Neural cell (in vitro differentiated cells): ENCODE data around the gene UQCR11. TPM values are rescaled to one million over a fixed set of nuclear protein-coding genes. Genes with fewer than 3 reads are reported as not detected.

Source experiments
- H2AFZ ChIP-seq: fragments of 200-600, 300-800 bp; sonication (generic), shearing (Covaris generic); 2 replicates; pipeline ENCODE4 v1.6.0; 2014; ENCODE audit warnings: low read depth, mild to moderate bottlenecking, antibody characterized with exemption, low read length, moderate library complexity
- H3F3A ChIP-seq: fragments of 200-600 bp; shearing (Covaris generic); 2 replicates; pipeline ENCODE4 v1.6.1; 2016; ENCODE audit warnings: mild to moderate bottlenecking, moderate library complexity, mixed read lengths, antibody characterized with exemption, low read length; ENCODE audit not compliant: insufficient read depth, poor library complexity, severe bottlenecking
- H3K27ac ChIP-seq: fragments of 200-600, 300-800 bp; sonication (generic), shearing (Covaris generic); 2 replicates; pipeline ENCODE4 v1.5.1; 2014; ENCODE audit warnings: mild to moderate bottlenecking, low read length, moderate library complexity
- H3K27me3 ChIP-seq: fragments of 300-800, 200-600 bp; sonication (generic), shearing (Covaris generic); 2 replicates; pipeline ENCODE4 v1.6.0; 2014; ENCODE audit warnings: mild to moderate bottlenecking, low read depth, low read length, moderate library complexity; ENCODE audit not compliant: insufficient read depth
- H3K36me3 ChIP-seq: fragments of 300-800, 200-600 bp; sonication (generic), shearing (Covaris generic); 2 replicates; pipeline ENCODE4 v1.5.1; 2014; ENCODE audit warnings: mild to moderate bottlenecking, antibody characterized with exemption, low read length, moderate library complexity; ENCODE audit not compliant: insufficient read depth
- H3K4me2 ChIP-seq: fragments of 300-800, 200-600 bp; sonication (generic), shearing (Covaris generic); 2 replicates; pipeline ENCODE4 v1.6.0; 2014; ENCODE audit warnings: mild to moderate bottlenecking, low read length
- H3K4me3 ChIP-seq: fragments of 300-800, 200-600 bp; sonication (generic), shearing (Covaris generic); 2 replicates; pipeline ENCODE4 v1.5.1; 2014; ENCODE audit warnings: mild to moderate bottlenecking, low read length, moderate library complexity
- H3K79me2 ChIP-seq: fragments of 200-600 bp; shearing (Covaris generic); replicated peaks from 2 replicates; pipeline ENCODE4 v1.6.0; 2014; ENCODE audit warnings: mild to moderate bottlenecking, low read length, moderate library complexity; ENCODE audit not compliant: insufficient read depth
- H3K9ac ChIP-seq: fragments of 300-800, 200-600 bp; sonication (generic), shearing (Covaris generic); 2 replicates; pipeline ENCODE4 v1.6.1; 2016; ENCODE audit warnings: mild to moderate bottlenecking, low read length, mixed read lengths
- H3K9me2 ChIP-seq: fragments of 200-600 bp; shearing (Covaris generic); 2 replicates; pipeline ENCODE4 v1.6.1; 2016; ENCODE audit warnings: mild to moderate bottlenecking, low read length, mixed read lengths; ENCODE audit not compliant: insufficient read depth
- H3K9me3 ChIP-seq: fragments of 200-600, 300-800 bp; sonication (generic), shearing (Covaris generic); 2 replicates; pipeline ENCODE4 v1.6.1; 2016; ENCODE audit warnings: mild to moderate bottlenecking, mixed run types, low read length, moderate library complexity, mixed read lengths
- H4K20me1 ChIP-seq: fragments of 200-600 bp; shearing (Covaris generic); 2 replicates; pipeline ENCODE4 v1.6.1; 2016; ENCODE audit warnings: mild to moderate bottlenecking, mixed run types; ENCODE audit not compliant: insufficient read depth
- CTCF ChIP-seq: fragments of 450-650 bp; IDR thresholded peaks from 2 replicates; pipeline ENCODE4 v1.5.1; 2014; ENCODE audit warnings: antibody characterized with exemption, mild to moderate bottlenecking, moderate library complexity; ENCODE audit not compliant: poor library complexity, severe bottlenecking
- EP300 ChIP-seq: fragments of 450-650 bp; conservative IDR thresholded peaks from 2 replicates; pipeline ENCODE4 v1.6.1; 2014; ENCODE audit warnings: antibody characterized with exemption, mild to moderate bottlenecking, moderate library complexity; ENCODE audit not compliant: poor library complexity, severe bottlenecking
- EZH2 ChIP-seq: fragments of 200-600, 300-800 bp; shearing (Covaris generic), sonication (generic); IDR thresholded peaks from 2 replicates; pipeline ENCODE4 v1.6.1; 2014; ENCODE audit warnings: antibody characterized with exemption, low read length, borderline replicate concordance, mild to moderate bottlenecking; ENCODE audit not compliant: insufficient read depth, poor library complexity, severe bottlenecking
- MXI1 ChIP-seq: fragments of 450-650 bp; conservative IDR thresholded peaks from 2 replicates; pipeline ENCODE4 v1.6.1; 2014; ENCODE audit warnings: antibody characterized with exemption, mild to moderate bottlenecking; ENCODE audit not compliant: poor library complexity, severe bottlenecking
- POLR2AphosphoS5 ChIP-seq: IDR thresholded peaks from 2 replicates; pipeline ENCODE4 v1.6.1; 2012
- RAD21 ChIP-seq: fragments of 450-650 bp; conservative IDR thresholded peaks from 2 replicates; pipeline ENCODE4 v1.6.1; 2014; ENCODE audit warnings: antibody characterized with exemption, mild to moderate bottlenecking, moderate library complexity
- SMC3 ChIP-seq: fragments of 450-650 bp; conservative IDR thresholded peaks from 2 replicates; pipeline ENCODE4 v1.6.1; 2014; ENCODE audit warnings: antibody characterized with exemption, mild to moderate bottlenecking, moderate library complexity; ENCODE audit not compliant: poor library complexity
- TAF1 ChIP-seq: IDR thresholded peaks from 2 replicates; pipeline ENCODE4 v1.6.1; 2012; ENCODE audit warnings: low read depth
- polyA plus RNA-seq: library from polyadenylated mRNA; depleted of rRNA; stranded (reverse); fragments of >200 nt; gene quantifications from 2 replicates; pipeline ENCODE4 v1.2.3, GENCODE V29; 2014
- TF ChIP-seq, protein P1 (sequence below): IDR thresholded peaks from 2 replicates; pipeline ENCODE4 v1.6.1; 2012; ENCODE audit warnings: borderline replicate concordance

Gene UQCR11
- polyA plus RNA-seq, 1 donor from 2014 or later = 204 TPM

- no peaks in the 10 kb centered on the region for H4K20me1 ChIP-seq
- no peak for TF ChIP-seq MXI1
- no peak overlapping the region for H3K4me2 ChIP-seq
- no peaks in the 10 kb centered on the region for H3K27me3 ChIP-seq
- no peaks in the 10 kb centered on the region for H3K9me2 ChIP-seq
- peaks cover 11% of the 10 kb centered on the region for H3K36me3 ChIP-seq
- H3F3A ChIP-seq = no peaks in the 10 kb centered on the region
- no peaks in the 10 kb centered on the region for H3K79me2 ChIP-seq
- H3K9ac ChIP-seq = no peak overlapping the region
- H3K4me3 ChIP-seq = no peak overlapping the region
- no peaks in the 10 kb centered on the region for H3K9me3 ChIP-seq
- no peak overlapping the region for H2AFZ ChIP-seq
- no peak overlapping the region for H3K27ac ChIP-seq
Measured at GRCh38 chr19:1610579-1610978, 5.3 kb upstream of the UQCR11 start.

DNA sequence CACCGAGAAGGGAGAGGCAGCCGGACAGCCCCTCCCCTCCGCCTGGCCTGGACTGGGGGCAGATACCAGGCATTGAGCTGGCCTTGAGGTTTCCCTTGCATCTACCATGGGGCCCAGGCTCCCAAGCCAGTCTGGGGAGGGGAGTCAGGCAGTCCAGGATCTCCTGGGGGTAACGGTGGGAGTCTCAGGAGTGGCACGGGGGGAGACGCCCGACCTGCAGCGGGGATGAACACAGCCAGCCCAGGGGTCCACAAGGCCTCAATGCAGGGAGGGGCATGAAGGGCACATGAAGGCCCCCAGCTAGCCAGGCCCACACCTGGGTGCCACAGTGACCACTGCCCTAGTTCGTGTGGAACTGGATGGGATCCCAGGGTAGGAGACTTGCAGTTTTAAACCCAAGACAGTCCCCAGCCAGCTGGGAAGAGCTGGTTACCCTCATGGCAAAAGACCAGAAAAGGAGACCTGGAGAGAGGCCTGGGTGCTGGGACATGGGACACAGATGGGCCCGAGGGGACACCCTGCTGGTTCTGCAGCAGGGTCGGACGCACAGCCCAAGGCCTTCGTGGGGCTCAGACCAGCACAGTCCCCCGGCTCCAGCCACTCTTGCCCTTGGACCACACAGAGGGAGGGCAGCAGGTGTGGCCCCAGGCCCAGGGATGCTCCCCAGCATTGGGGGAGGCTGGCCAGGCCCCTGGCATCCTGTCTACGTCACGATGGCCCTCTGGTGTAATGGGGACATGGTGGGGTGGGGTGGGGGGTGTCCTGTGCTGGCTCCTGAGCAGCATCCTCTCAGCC, 4.6 kb upstream of the UQCR11 start:
- Histone ChIP-seq H3K27me3 (no peaks in the 10 kb centered on the region), H3K79me2 (peaks cover 4% of the 10 kb centered on the region), H3K36me3 (peaks cover 11% of the 10 kb centered on the region), H4K20me1 (no peaks in the 10 kb centered on the region), H3K9me3 (no peaks in the 10 kb centered on the region), H3F3A (no peaks in the 10 kb centered on the region), H2AFZ (no peak overlapping the region), H3K4me3 (no peak overlapping the region), H3K9ac (no peak overlapping the region), H3K27ac (no peak overlapping the region), H3K9me2 (no peaks in the 10 kb centered on the region), H3K4me2 (no peak overlapping the region)
- TF ChIP-seq, protein P1, sequence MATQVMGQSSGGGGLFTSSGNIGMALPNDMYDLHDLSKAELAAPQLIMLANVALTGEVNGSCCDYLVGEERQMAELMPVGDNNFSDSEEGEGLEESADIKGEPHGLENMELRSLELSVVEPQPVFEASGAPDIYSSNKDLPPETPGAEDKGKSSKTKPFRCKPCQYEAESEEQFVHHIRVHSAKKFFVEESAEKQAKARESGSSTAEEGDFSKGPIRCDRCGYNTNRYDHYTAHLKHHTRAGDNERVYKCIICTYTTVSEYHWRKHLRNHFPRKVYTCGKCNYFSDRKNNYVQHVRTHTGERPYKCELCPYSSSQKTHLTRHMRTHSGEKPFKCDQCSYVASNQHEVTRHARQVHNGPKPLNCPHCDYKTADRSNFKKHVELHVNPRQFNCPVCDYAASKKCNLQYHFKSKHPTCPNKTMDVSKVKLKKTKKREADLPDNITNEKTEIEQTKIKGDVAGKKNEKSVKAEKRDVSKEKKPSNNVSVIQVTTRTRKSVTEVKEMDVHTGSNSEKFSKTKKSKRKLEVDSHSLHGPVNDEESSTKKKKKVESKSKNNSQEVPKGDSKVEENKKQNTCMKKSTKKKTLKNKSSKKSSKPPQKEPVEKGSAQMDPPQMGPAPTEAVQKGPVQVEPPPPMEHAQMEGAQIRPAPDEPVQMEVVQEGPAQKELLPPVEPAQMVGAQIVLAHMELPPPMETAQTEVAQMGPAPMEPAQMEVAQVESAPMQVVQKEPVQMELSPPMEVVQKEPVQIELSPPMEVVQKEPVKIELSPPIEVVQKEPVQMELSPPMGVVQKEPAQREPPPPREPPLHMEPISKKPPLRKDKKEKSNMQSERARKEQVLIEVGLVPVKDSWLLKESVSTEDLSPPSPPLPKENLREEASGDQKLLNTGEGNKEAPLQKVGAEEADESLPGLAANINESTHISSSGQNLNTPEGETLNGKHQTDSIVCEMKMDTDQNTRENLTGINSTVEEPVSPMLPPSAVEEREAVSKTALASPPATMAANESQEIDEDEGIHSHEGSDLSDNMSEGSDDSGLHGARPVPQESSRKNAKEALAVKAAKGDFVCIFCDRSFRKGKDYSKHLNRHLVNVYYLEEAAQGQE = no peak
- TF ChIP-seq TAF1 (no peak), MXI1 (no peak), SMC3 (no peak), POLR2AphosphoS5 (no peak), CTCF (no peak), EP300 (no peak), EZH2 (no peak), RAD21 (no peak)
